HG02938 (cell line): ENCODE measurements around the gene KRTAP15-1.

Experiments
- ATAC-seq: cut with Tn5 transposase; IDR thresholded peaks from one replicate; pipeline ENCODE4 v1.9.1; 2021; ENCODE audit warnings: mild to moderate bottlenecking, moderate library complexity; ENCODE audit not compliant: unreplicated experiment

KRTAP15-1 gene

GRCh38 chr21:30439975-30440374 lies at the start of gene KRTAP15-1:
TSS of gene KRTAP15-1 (plus strand) at chr21:30440275. CDS start at chr21:30440328, 53 bp downstream.
- no peak for ATAC-seq

- ATAC-seq = no peak
Observed at GRCh38 chr21:30391492-30392025, 48.5 kb upstream of the KRTAP15-1 start.

- ATAC-seq = no peak
Observed at GRCh38 chr21:30395731-30396130, 44.3 kb upstream of the KRTAP15-1 start, which contains the start of gene KRTAP13-1. TSS of gene KRTAP13-1 (plus strand) at chr21:30396031. CDS start at chr21:30396087, 56 bp downstream.

GRCh38 chr21:30408782-30409494 lies 31.1 kb upstream of the KRTAP15-1 start:
- no peak for ATAC-seq

GRCh38 chr21:30415993-30416392 lies 24.1 kb upstream of the KRTAP15-1 start:
- no peak for ATAC-seq

- no peak for ATAC-seq
Observed at GRCh38 chr21:30425826-30426225, 14.2 kb upstream of the KRTAP15-1 start, which contains the start of gene KRTAP13-3. TSS of gene KRTAP13-3 (minus strand) at chr21:30425926. CDS start at chr21:30425912, 14 bp downstream.

GRCh38 chr21:30426731-30427130 lies 13.3 kb upstream of the KRTAP15-1 start:
- ATAC-seq = no peak

GRCh38 chr21:30430170-30430655 lies 9.9 kb upstream of the KRTAP15-1 start, which contains the start of gene KRTAP13-4:
TSS of gene KRTAP13-4 (plus strand) at chr21:30430220. CDS start at chr21:30430276, 56 bp downstream.
- no peak for ATAC-seq

- no peak for ATAC-seq
Observed at GRCh38 chr21:30434033-30434631, 5.9 kb upstream of the KRTAP15-1 start.

GRCh38 chr21:30437010-30437565 lies 3.0 kb upstream of the KRTAP15-1 start:
- ATAC-seq = no peak

GRCh38 chr21:30443226-30443625 lies 3.2 kb downstream of the KRTAP15-1 start:
- ATAC-seq = no peak

- ATAC-seq = no peak
Observed at GRCh38 chr21:30444204-30444603, 4.1 kb downstream of the KRTAP15-1 start.

GRCh38 chr21:30447056-30447455 lies 7.0 kb downstream of the KRTAP15-1 start:
- ATAC-seq = no peak

- ATAC-seq = no peak
Observed at GRCh38 chr21:30448514-30448913, 8.4 kb downstream of the KRTAP15-1 start.

GRCh38 chr21:30463713-30464112 lies 23.6 kb downstream of the KRTAP15-1 start:
- no peak for ATAC-seq

GRCh38 chr21:30468900-30469714 lies 29.0 kb downstream of the KRTAP15-1 start:
- ATAC-seq = no peak

- no peak for ATAC-seq
Observed at GRCh38 chr21:30478004-30478403, 37.9 kb downstream of the KRTAP15-1 start.

GRCh38 chr21:30479259-30479658 lies 39.2 kb downstream of the KRTAP15-1 start:
- ATAC-seq = no peak

- no peak for ATAC-seq
Observed at GRCh38 chr21:30480145-30480544, 40.1 kb downstream of the KRTAP15-1 start, which contains the start of gene KRTAP19-1. TSS of gene KRTAP19-1 (minus strand) at chr21:30480367. CDS start at chr21:30480317, 50 bp downstream.

- no peak for ATAC-seq
Observed at GRCh38 chr21:30482130-30482529, 42.1 kb downstream of the KRTAP15-1 start.
